Endothelial cell of umbilical vein (primary cell): ENCODE data around the gene COLEC11.

Source experiments
- CTCF ChIP-seq, 2 donors: IDR thresholded peaks; 1 replicate in 1 of 2; 2 replicates in 1 of 2; pipeline ENCODE4 v1.5.1; 2011; ENCODE audit warnings: low read length in 2 of 2, mild to moderate bottlenecking in 2 of 2, moderate library complexity in 2 of 2, control low read depth in 1 of 2, inconsistent platforms in 1 of 2, low read depth in 1 of 2; ENCODE audit not compliant: insufficient read depth in 1 of 2; ENCODE audit errors: extremely low read depth in 1 of 2
- EZH2 ChIP-seq: IDR thresholded peaks from 2 replicates; pipeline ENCODE4 v1.6.1; 2012; ENCODE audit warnings: borderline replicate concordance, low read depth, mild to moderate bottlenecking, moderate library complexity, low read length, inconsistent platforms; ENCODE audit not compliant: severe bottlenecking
- FOS ChIP-seq: IDR thresholded peaks from 2 replicates; pipeline ENCODE4 v1.6.1; 2011; ENCODE audit warnings: mild to moderate bottlenecking, low read length, moderate library complexity, borderline replicate concordance; ENCODE audit not compliant: insufficient read depth
- JUN ChIP-seq: IDR thresholded peaks from 2 replicates; pipeline ENCODE4 v1.6.1; 2011; ENCODE audit warnings: borderline replicate concordance, low read depth; ENCODE audit not compliant: insufficient read length, insufficient read depth
- MAX ChIP-seq: IDR thresholded peaks from 2 replicates; pipeline ENCODE4 v1.6.1; 2011; ENCODE audit not compliant: insufficient read depth, insufficient read length
- MYC ChIP-seq: IDR thresholded peaks from one replicate; pipeline ENCODE4 v1.6.1; 2011; ENCODE audit warnings: mild to moderate bottlenecking, low read depth, low read length
- POLR2A ChIP-seq: IDR thresholded peaks from 2 replicates; pipeline ENCODE4 v1.6.1; 2012; ENCODE audit warnings: low read depth, mild to moderate bottlenecking, control low read depth, low read length
- POLR2AphosphoS5 ChIP-seq: IDR thresholded peaks from 2 replicates; pipeline ENCODE4 v1.6.1; 2012; ENCODE audit warnings: low read depth, mild to moderate bottlenecking, control low read depth, low read length, moderate library complexity; ENCODE audit not compliant: insufficient read depth

- TF ChIP-seq JUN (no peak), CTCF (IDR thresholded peaks at IDR 0.05; ENCODE audit: extremely low read depth in 1 of 2, insufficient read depth in 1 of 2, low read depth in 1 of 2, low read length in 2 of 2) (no peak), POLR2A (no peak), MYC (no peak), POLR2AphosphoS5 (no peak), EZH2 (no peak), MAX (no peak), FOS (no peak)
Observed at GRCh38 chr2:3572620-3573019, 22.3 kb upstream of the COLEC11 start.
